ENCODE measurements around the gene SZT2. TPM values are rescaled to one million over a fixed set of nuclear protein-coding genes. Genes with fewer than 3 reads are reported as not detected.

Gene SZT2
- total and polyA plus RNA-seq, 10 of the 15 experiments (the other 5 are each of a cell fraction or from before 2014, with no cell fraction given): 1.4 to 38.3 (median 12.7) TPM

- ChIA-PET CTCF (interaction anchor here (0.7 kb wide), 1 partner anchor 436 kb away, joined by 4 read pairs; no protein-coding TSS in a partner anchor), RAD21 (ENCODE audit: unreplicated experiment) (no interaction called here), POLR2A (interaction anchor here (0.8 kb wide), 1 partner anchor 16 kb away, joined by 3 read pairs; no protein-coding TSS in a partner anchor), SMC1A (ENCODE audit: uncharacterized antibody, unreplicated experiment) (interaction anchor here (0.6 kb wide), 1 partner anchor 56 kb away, joined by 3 read pairs; no protein-coding TSS in a partner anchor)
- TF ChIP-seq RELA (IDR thresholded peaks at IDR 0.05; ENCODE audit: borderline replicate concordance, partially characterized antibody) (no peak), ZBTB33 (IDR thresholded peaks at IDR 0.05) (no peak), NFYB (IDR thresholded peaks at IDR 0.05; ENCODE audit: insufficient read depth, low read depth, low read length) (no peak), RUNX3 (IDR thresholded peaks at IDR 0.05; ENCODE audit: low read length) (no peak), NBN (IDR thresholded peaks at IDR 0.05) (no peak), TCF7 (IDR thresholded peaks at IDR 0.05; ENCODE audit: borderline replicate concordance) (no peak), EED (IDR thresholded peaks at IDR 0.05; ENCODE audit: low read depth) (no peak), NR2F1 (conservative IDR thresholded peaks at IDR 0.05) (no peak), SREBF2 (IDR thresholded peaks at IDR 0.05; ENCODE audit: low read length) (no peak), HDAC6 (IDR thresholded peaks at IDR 0.05; ENCODE audit: unreplicated experiment) (no peak), SPI1 (IDR thresholded peaks at IDR 0.05; ENCODE audit: borderline replicate concordance, insufficient read depth, low read depth, low read length) (no peak), MEF2B (IDR thresholded peaks at IDR 0.05; ENCODE audit: partially characterized antibody, poor library complexity, severe bottlenecking) (no peak), SUPT20H (IDR thresholded peaks at IDR 0.05; ENCODE audit: borderline replicate concordance, control insufficient read depth, low read depth, low read length) (no peak), HCFC1 (IDR thresholded peaks at IDR 0.05; ENCODE audit: low read length) (no peak), IKZF1 (conservative IDR thresholded peaks at IDR 0.05) (no peak), HDGF (IDR thresholded peaks at IDR 0.05) (no peak), ZSCAN29 (IDR thresholded peaks at IDR 0.05) (no peak)
- TF ChIP-seq, protein P1, sequence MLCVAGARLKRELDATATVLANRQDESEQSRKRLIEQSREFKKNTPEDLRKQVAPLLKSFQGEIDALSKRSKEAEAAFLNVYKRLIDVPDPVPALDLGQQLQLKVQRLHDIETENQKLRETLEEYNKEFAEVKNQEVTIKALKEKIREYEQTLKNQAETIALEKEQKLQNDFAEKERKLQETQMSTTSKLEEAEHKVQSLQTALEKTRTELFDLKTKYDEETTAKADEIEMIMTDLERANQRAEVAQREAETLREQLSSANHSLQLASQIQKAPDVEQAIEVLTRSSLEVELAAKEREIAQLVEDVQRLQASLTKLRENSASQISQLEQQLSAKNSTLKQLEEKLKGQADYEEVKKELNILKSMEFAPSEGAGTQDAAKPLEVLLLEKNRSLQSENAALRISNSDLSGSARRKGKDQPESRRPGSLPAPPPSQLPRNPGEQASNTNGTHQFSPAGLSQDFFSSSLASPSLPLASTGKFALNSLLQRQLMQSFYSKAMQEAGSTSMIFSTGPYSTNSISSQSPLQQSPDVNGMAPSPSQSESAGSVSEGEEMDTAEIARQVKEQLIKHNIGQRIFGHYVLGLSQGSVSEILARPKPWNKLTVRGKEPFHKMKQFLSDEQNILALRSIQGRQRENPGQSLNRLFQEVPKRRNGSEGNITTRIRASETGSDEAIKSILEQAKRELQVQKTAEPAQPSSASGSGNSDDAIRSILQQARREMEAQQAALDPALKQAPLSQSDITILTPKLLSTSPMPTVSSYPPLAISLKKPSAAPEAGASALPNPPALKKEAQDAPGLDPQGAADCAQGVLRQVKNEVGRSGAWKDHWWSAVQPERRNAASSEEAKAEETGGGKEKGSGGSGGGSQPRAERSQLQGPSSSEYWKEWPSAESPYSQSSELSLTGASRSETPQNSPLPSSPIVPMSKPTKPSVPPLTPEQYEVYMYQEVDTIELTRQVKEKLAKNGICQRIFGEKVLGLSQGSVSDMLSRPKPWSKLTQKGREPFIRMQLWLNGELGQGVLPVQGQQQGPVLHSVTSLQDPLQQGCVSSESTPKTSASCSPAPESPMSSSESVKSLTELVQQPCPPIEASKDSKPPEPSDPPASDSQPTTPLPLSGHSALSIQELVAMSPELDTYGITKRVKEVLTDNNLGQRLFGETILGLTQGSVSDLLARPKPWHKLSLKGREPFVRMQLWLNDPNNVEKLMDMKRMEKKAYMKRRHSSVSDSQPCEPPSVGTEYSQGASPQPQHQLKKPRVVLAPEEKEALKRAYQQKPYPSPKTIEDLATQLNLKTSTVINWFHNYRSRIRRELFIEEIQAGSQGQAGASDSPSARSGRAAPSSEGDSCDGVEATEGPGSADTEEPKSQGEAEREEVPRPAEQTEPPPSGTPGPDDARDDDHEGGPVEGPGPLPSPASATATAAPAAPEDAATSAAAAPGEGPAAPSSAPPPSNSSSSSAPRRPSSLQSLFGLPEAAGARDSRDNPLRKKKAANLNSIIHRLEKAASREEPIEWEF (IDR thresholded peaks at IDR 0.05; ENCODE audit: insufficient replicate concordance, low read depth, low read length): no peak
- no peak for FAIRE-seq
- Histone ChIP-seq H4K20me1 (ENCODE audit: control insufficient read depth, insufficient read depth) (no peaks in the 10 kb centered on the region), H2AFZ (ENCODE audit: control insufficient read depth, low read depth, low read length) (no peak overlapping the region), H3K27me3 (replicated peaks in 1 of 2; ENCODE audit: control insufficient read depth in 2 of 2, insufficient read depth in 2 of 2, low read length in 1 of 2) (peaks cover 0 to 1% of the 10 kb centered on the region in 2 experiments; a peak in 2 of 4 replicates), H3K36me3 (ENCODE audit: control insufficient read depth in 2 of 2, insufficient read depth in 2 of 2, low read length in 1 of 2) (no peaks in the 10 kb centered on the region), H3K27ac (ENCODE audit: control insufficient read depth, insufficient read depth) (no peak overlapping the region), H3K4me1 (ENCODE audit: control insufficient read depth, insufficient read depth, low read length) (no peaks in the 10 kb centered on the region), H3K79me2 (ENCODE audit: control insufficient read depth, insufficient read depth, low read length) (no peaks in the 10 kb centered on the region), H3K9me3 (replicated peaks; ENCODE audit: control insufficient read depth, insufficient read depth, low read length) (peaks cover 2% of the 10 kb centered on the region; the same call in 2 of the 3 replicates), H3K4me2 (ENCODE audit: control insufficient read depth, insufficient read depth) (no peak overlapping the region), H3K9ac (ENCODE audit: control insufficient read depth, insufficient read depth, low read length) (no peak overlapping the region), H3K4me3 (no peak overlapping the region)
- no peak for DNase-seq (ENCODE audit: low read depth, low spot score)
- WGBS (ENCODE audit: insufficient coverage, insufficient replicate concordance, low lambda C conversion rate, missing lambda C conversion rate): 48% methylated on average over 2 of the region's 2 CpGs
- intact Hi-C loops (cut with micrococcal nuclease; ENCODE audit: unreplicated experiment): no loop called here
- no peak for ATAC-seq
- in situ Hi-C loops (cut with MboI): no loop called here
- BruUV-seq (replicated peaks): no TSS peak
Measured at GRCh38 chr1:43492826-43493225, 103.1 kb downstream of the SZT2 start.

All from GM12878 (cell line).